Esophagus squamous epithelium (tissue), 5 donors: Measurements from ENCODE around the gene SLC14A1. TPM values are rescaled to one million over a fixed set of nuclear protein-coding genes. Genes with fewer than 3 reads are reported as not detected.

Experiments
- DNase-seq: peaks from one replicate; lab custom pipeline; 2025; lab: John Stamatoyannopoulos, UW
- H3K27ac ChIP-seq, 4 donors: fragments of 200-600 bp; sonication (generic); one replicate each; pipeline ENCODE4 v1.5.1; 2016 to 2019; ENCODE audit warnings: mild to moderate bottlenecking in 1 of 4
- H3K27me3 ChIP-seq, 4 donors: fragments of 200-600 bp; sonication (generic); 1 replicate in 3 of 4; 2 replicates in 1 of 4; pipeline versions ENCODE4 v1.5.1 to v1.6.0; 2017 to 2021; ENCODE audit warnings: antibody characterized with exemption in 1 of 4
- H3K36me3 ChIP-seq, 3 donors: fragments of 200-600 bp; sonication (generic); one replicate each; pipeline ENCODE4 v1.5.1; 2016 to 2019
- H3K4me1 ChIP-seq, 3 donors: fragments of 200-600 bp; sonication (generic); one replicate each; pipeline ENCODE4 v1.5.1; 2017 to 2019
- H3K4me3 ChIP-seq, 4 donors: fragments of 200-600 bp; sonication (generic); 1 replicate in 3 of 4; 2 replicates in 1 of 4; pipeline ENCODE4 v1.5.1; 2016 to 2019; ENCODE audit warnings: mild to moderate bottlenecking in 2 of 4, moderate library complexity in 1 of 4
- H3K9me3 ChIP-seq, 3 donors: fragments of 200-600 bp; sonication (generic); one replicate each; pipeline ENCODE4 v1.5.1; 2016 to 2019
- POLR2A ChIP-seq, 4 donors: fragments of 450-650 bp; IDR thresholded peaks; one replicate each; pipeline ENCODE4 v1.6.1; 2017; ENCODE audit warnings: antibody characterized with exemption in 4 of 4, mild to moderate bottlenecking in 4 of 4, moderate library complexity in 3 of 4
- WGBS, 2 donors: methylation state at CpG; one replicate each; pipeline ENCODE4 v1.1.5; 2018; 5-methylcytosine and 5-hydroxymethylcytosine counted together
- intact Hi-C: fragments of 100-400 bp; cut with DNase I; formaldehyde crosslinking; loops from one replicate; pipeline ENCODE4 v1.15.0; 2022
- total RNA-seq, 4 donors: library from RNA; depleted of rRNA; stranded (reverse); fragments of >200 nt; gene quantifications; one replicate each; pipeline ENCODE4 v1.1.0, GENCODE V29; 2016
- TF ChIP-seq, protein P1 (sequence below), 6 experiments: fragments of 450-650 bp in 4 of 6; fragments of 200-600 bp in 2 of 6; sonication (generic) in 2 of 6; IDR thresholded peaks; one replicate each; pipeline ENCODE4 v1.5.1; 2016 to 2019; ENCODE audit warnings: antibody characterized with exemption in 6 of 6, mild to moderate bottlenecking in 4 of 6, moderate library complexity in 4 of 6
- donor health status: DM: yes; HTN: yes; CAD: no.

Gene SLC14A1
- total RNA-seq, 4 donors from 2014 or later, result 0.53 to 1.1 (median 0.53) TPM; not detected in 1

DNA sequence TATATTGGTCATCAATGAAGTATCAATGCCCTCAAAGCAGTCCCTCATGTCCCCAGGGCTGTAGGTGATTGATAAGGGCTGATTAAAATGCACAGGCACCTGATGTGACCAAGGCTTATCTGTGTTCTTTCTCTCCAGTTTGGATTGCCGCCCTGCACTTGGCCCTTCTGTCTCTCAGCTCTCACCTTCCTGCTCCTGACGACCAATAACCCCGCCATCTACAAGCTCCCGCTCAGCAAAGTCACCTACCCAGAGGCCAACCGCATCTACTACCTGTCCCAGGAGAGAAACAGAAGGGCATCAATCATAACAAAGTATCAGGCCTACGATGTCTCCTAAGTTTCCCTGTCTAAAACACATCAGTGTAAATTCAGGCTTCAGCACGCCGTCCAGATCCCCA, 41.8 kb upstream of the SLC14A1 start:
- Histone ChIP-seq H3K36me3 (no peaks in the 10 kb centered on the region), H3K27me3 (peaks cover 0 to 52% (median 0%) of the 10 kb centered on the region in 4 donors), H3K4me1 (no peaks in the 10 kb centered on the region), H3K27ac (no peak overlapping the region), H3K9me3 (no peaks in the 10 kb centered on the region), H3K4me3 (no peak overlapping the region)
- no peak for TF ChIP-seq POLR2A (IDR thresholded peaks at IDR 0.05)
- intact Hi-C loops, result loop anchor here (10.0 kb wide), 1 partner anchor 203 kb away; no protein-coding TSS in a partner anchor
- no peak for DNase-seq
- WGBS, 2 donors, result 64 to 99% methylated on average over 7 to 8 of the region's 8 CpGs

DNA sequence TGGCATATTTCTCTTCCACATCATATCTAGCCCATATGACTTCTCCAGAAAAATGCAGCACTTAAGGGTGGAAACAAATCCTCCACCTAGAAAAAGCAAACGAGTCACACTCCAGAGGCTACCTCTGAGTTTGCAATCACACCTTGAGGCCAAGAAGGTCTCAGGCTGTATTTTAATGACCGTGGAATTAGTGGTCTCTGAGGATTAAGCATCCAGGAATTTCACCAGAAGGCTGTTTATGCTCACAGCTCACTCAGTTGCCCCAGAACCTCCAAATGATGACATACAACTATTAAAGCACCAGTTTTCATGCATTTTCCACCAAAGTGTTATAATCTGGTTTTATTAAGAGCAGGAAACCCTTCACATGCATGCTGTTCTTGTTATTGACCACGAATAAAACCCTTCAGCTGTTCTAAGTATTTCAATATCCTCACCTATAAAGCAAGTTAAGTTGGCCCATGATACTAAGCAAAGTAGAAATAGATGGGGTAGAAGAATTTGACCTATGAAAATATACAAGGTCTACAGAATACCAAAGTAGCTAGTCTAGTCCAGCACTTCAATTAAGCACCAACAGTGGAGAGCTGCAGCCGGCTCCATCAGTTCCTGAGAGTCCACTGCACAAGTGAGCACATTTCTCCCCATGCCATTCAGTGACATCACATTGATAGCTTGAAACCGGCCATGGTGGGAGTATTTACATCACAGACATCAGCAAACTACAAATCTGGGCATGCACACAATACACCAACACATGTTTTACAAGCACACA, 39.5 kb upstream of the SLC14A1 start:
- TF ChIP-seq, protein P1, sequence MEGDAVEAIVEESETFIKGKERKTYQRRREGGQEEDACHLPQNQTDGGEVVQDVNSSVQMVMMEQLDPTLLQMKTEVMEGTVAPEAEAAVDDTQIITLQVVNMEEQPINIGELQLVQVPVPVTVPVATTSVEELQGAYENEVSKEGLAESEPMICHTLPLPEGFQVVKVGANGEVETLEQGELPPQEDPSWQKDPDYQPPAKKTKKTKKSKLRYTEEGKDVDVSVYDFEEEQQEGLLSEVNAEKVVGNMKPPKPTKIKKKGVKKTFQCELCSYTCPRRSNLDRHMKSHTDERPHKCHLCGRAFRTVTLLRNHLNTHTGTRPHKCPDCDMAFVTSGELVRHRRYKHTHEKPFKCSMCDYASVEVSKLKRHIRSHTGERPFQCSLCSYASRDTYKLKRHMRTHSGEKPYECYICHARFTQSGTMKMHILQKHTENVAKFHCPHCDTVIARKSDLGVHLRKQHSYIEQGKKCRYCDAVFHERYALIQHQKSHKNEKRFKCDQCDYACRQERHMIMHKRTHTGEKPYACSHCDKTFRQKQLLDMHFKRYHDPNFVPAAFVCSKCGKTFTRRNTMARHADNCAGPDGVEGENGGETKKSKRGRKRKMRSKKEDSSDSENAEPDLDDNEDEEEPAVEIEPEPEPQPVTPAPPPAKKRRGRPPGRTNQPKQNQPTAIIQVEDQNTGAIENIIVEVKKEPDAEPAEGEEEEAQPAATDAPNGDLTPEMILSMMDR (IDR thresholded peaks at IDR 0.05), result no peak
- no peak for TF ChIP-seq POLR2A (IDR thresholded peaks at IDR 0.05)
- H3K4me1 ChIP-seq, result no peaks in the 10 kb centered on the region

DNA sequence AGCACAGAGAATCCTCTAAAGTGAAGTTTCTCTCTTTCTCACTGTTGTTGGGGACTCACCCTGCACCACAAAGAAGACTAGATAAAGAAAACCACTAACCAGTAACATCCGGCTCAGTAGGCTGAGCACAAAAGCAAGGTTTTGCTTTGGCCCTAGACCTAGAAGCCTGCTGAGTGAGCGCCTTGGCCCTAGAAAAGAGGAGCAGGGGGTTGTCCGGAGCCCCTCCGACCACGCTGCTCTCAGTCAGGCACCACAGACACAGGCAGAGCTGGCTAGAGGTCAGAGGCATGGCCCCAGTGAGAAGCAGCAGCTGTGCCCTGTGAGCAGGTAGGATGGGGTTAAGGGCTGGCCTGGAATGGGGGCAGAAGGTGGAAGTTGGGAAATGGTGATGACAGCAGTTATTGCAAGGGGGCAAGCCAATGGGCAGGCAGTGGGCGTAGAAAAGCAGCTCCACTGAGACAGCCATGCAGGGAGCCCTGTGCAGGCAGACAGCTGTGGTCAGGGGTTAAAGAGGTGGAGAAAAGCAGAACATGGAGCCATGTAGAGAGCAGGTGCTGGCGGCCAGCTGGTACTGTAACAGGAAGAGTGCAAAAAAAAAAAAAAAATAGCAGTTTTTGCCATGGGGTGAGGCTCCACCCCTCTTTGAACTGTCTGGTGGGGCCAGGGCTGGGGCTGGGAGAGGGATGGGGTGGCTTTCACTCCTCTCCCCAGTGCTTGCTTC, 36.9 kb upstream of the SLC14A1 start:
- no peaks in the 10 kb centered on the region for H3K9me3 ChIP-seq
- H3K36me3 ChIP-seq, result no peaks in the 10 kb centered on the region
- intact Hi-C loops, result loop anchor here (10.0 kb wide), 1 partner anchor 198 kb away; no protein-coding TSS in a partner anchor
- TF ChIP-seq POLR2A (IDR thresholded peaks at IDR 0.05), result no peak
- TF ChIP-seq, protein P1 (IDR thresholded peaks at IDR 0.05), result no peak
- peaks cover 0 to 5% (median 0%) of the 10 kb centered on the region in 3 donors for H3K4me1 ChIP-seq
- H3K27ac ChIP-seq, result peak overlapping the region in 2 of 4 donors; percentile 26 to 51
- 46 to 73% methylated on average over 7 of the region's 7 CpGs for WGBS, 2 donors
- DNase-seq, result peak; percentile 17
- H3K4me3 ChIP-seq, result peak overlapping the region in 2 of 4 donors; percentile 8 to 18
- peaks cover 0 to 50% (median 0%) of the 10 kb centered on the region in 4 donors for H3K27me3 ChIP-seq

More for the DNA sequence above, 39.5 kb upstream of the SLC14A1 start:
- Histone ChIP-seq H3K4me3 (no peak overlapping the region), H3K36me3 (no peaks in the 10 kb centered on the region), H3K9me3 (no peaks in the 10 kb centered on the region), H3K27ac (no peak overlapping the region), H3K27me3 (peaks cover 0 to 58% (median 0%) of the 10 kb centered on the region in 4 donors)
- 67 to 68% methylated on average over 5 of the region's 5 CpGs for WGBS, 2 donors
- intact Hi-C loops, result loop anchor here (10.0 kb wide), 1 partner anchor 200 kb away; no protein-coding TSS in a partner anchor
- no peak for DNase-seq

DNA sequence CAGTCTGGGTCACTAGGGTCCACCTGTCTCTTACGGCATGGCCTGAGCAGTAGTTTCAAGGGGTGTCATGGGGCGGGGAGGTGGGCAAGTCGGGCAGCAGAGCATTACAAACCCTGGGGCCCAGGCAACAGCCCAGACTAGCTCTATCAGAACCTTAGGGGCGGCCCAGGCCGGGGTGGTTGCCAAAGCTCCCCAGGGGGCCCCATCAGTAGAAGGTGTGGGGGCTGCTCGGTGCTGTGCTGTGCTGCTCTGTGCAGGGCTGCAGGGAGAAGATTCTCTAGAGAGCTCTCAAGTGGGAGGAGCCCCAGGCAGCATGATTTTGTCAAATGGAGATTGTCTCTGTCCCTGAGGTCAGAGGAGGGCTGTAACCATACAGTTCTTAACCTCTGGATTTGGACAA, 36.4 kb upstream of the SLC14A1 start:
- H3K27me3 ChIP-seq, result peaks cover 0 to 50% (median 0%) of the 10 kb centered on the region in 4 donors
- WGBS, 2 donors, result 80% methylated on average over 1 of the region's 6 CpGs
- peak overlapping the region in 1 of 4 donors; percentile 51 for H3K27ac ChIP-seq
- DNase-seq, result no peak
- no peak for TF ChIP-seq POLR2A (IDR thresholded peaks at IDR 0.05)
- TF ChIP-seq, protein P1 (IDR thresholded peaks at IDR 0.05), result no peak
- no peaks in the 10 kb centered on the region for H3K9me3 ChIP-seq
- H3K36me3 ChIP-seq, result no peaks in the 10 kb centered on the region
- intact Hi-C loops, result loop anchor here (10.0 kb wide), 1 partner anchor 197 kb away; no protein-coding TSS in a partner anchor
- H3K4me1 ChIP-seq, result peaks cover 0 to 5% (median 0%) of the 10 kb centered on the region in 3 donors
- peak overlapping the region in 1 of 4 donors; percentile 8 for H3K4me3 ChIP-seq

DNA sequence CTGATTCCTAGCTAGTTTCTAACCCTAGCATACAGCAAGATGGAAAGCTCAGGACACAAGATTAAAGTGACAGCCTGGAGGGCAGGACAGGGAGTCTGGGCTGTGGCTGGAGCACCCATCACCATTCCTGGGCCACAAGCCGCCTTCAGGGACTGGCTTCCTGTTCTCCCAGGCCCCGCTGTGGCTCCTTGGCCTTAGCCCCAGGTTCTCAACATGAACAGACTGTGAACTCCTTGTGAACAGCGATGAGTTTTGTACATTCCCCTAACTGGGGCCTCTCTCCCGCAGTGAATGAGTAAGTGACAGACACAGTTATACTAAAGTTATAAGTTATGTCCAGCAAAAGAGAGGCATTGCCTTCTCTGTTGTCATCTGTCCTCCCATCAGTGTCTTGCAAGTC, 35.9 kb upstream of the SLC14A1 start:
- Histone ChIP-seq H3K36me3 (no peaks in the 10 kb centered on the region), H3K27ac (peak overlapping the region in 1 of 4 donors; percentile 51), H3K4me3 (no peak overlapping the region), H3K9me3 (no peaks in the 10 kb centered on the region), H3K4me1 (peaks cover 0 to 5% (median 0%) of the 10 kb centered on the region in 3 donors), H3K27me3 (peaks cover 0 to 52% (median 0%) of the 10 kb centered on the region in 4 donors)
- intact Hi-C loops, result loop anchor here (10.0 kb wide), 1 partner anchor 197 kb away; no protein-coding TSS in a partner anchor
- 80 to 84% methylated on average over 4 of the region's 4 CpGs for WGBS, 2 donors
- TF ChIP-seq POLR2A (IDR thresholded peaks at IDR 0.05), result no peak
- TF ChIP-seq, protein P1 (IDR thresholded peaks at IDR 0.05), result no peak
- DNase-seq, result no peak
